T-cell (primary cell): ENCODE data around the gene ARG2. TPM values are rescaled to one million over a fixed set of nuclear protein-coding genes. Genes with fewer than 3 reads are reported as not detected.

Source experiments
- ATAC-seq, 4 experiments: fragments of 200-7000 bp in 3 of 4; fragments of 150-1000 bp in 1 of 4; cut with Tn5 transposase; replicated peaks in 1 of 4; 1 replicate in 3 of 4; 2 replicates in 1 of 4; pipeline ENCODE4 v1.10.0; 2021; ENCODE audit warnings: moderate library complexity in 3 of 4, mild to moderate bottlenecking in 2 of 4, moderate number of reproducible peaks in 1 of 4
- CTCF ChIA-PET, 2 donors: fragments of 300-600 bp; sonication (Branson Sonifier 250); formaldehyde crosslinking; loops; one replicate each; lab custom pipeline; 2022; ENCODE audit warnings: antibody characterized with exemption in 2 of 2; lab: Charles Lee
- POLR2A ChIA-PET, 2 donors: fragments of 300-600 bp; sonication (Branson Sonifier 250); formaldehyde crosslinking; loops; one replicate each; lab custom pipeline; 2022; ENCODE audit warnings: antibody characterized with exemption in 2 of 2; lab: Charles Lee
- DNase-seq, 35 experiments: peaks; one replicate each; pipeline versions ENCODE4 v3.0.0 to v3.0.0-alpha.2; 2013 to 2023
- H3K27ac ChIP-seq: one replicate; pipeline ENCODE4 v1.5.1; 2013; ENCODE audit warnings: low read length
- H3K27me3 ChIP-seq, 2 experiments: replicated peaks in 1 of 2; 1 replicate in 1 of 2; 2 replicates in 1 of 2; pipeline versions ENCODE4 v1.6.1 to v1.7.0; 2013; ENCODE audit warnings: low read length in 1 of 2, mixed read lengths in 1 of 2; ENCODE audit not compliant: control insufficient read depth in 2 of 2, insufficient read depth in 2 of 2; ENCODE audit errors: extremely low read depth in 1 of 2
- H3K36me3 ChIP-seq, 2 donors: 1 replicate in 1 of 2; 2 replicates in 1 of 2; pipeline versions ENCODE4 v1.6.1 to v1.7.0; 2013; ENCODE audit warnings: low read length in 1 of 2; ENCODE audit not compliant: control insufficient read depth in 2 of 2, insufficient read depth in 1 of 2; ENCODE audit errors: extremely low read depth in 1 of 2
- H3K4me1 ChIP-seq, 2 experiments: 1 replicate in 1 of 2; 2 replicates in 1 of 2; pipeline versions ENCODE4 v1.6.1 to v1.7.0; 2013; ENCODE audit warnings: low read length in 2 of 2, mixed read lengths in 1 of 2; ENCODE audit not compliant: insufficient read depth in 2 of 2, control insufficient read depth in 1 of 2; ENCODE audit errors: extremely low read depth in 1 of 2
- H3K4me3 ChIP-seq, 2 donors: 1 replicate in 1 of 2; 2 replicates in 1 of 2; pipeline versions ENCODE4 v1.5.1 to v1.7.0; 2013; ENCODE audit warnings: mild to moderate bottlenecking in 2 of 2, low read length in 1 of 2, moderate library complexity in 1 of 2; ENCODE audit not compliant: control insufficient read depth in 1 of 2; ENCODE audit errors: extremely low read depth in 1 of 2
- H3K9me3 ChIP-seq: 2 replicates; pipeline ENCODE4 v1.7.0; 2013
- H3K27ac Mint-ChIP-seq, 2 donors: one replicate each; pipeline ENCODE4 v1.8.0; 2020 to 2021; ENCODE audit warnings: mild to moderate bottlenecking in 2 of 2, mixed read lengths in 2 of 2
- H3K27me3 Mint-ChIP-seq, 2 donors: one replicate each; pipeline ENCODE4 v1.8.0; 2021 to 2022; ENCODE audit warnings: mixed read lengths in 2 of 2
- H3K36me3 Mint-ChIP-seq: one replicate; pipeline ENCODE4 v1.8.0; 2021; ENCODE audit warnings: mixed read lengths
- H3K4me1 Mint-ChIP-seq, 3 donors: one replicate each; pipeline ENCODE4 v1.8.0; 2020 to 2022; ENCODE audit warnings: mixed read lengths in 3 of 3, mild to moderate bottlenecking in 1 of 3
- H3K4me3 Mint-ChIP-seq, 3 donors: one replicate each; pipeline ENCODE4 v1.8.0; 2020 to 2022; ENCODE audit warnings: mild to moderate bottlenecking in 3 of 3, mixed read lengths in 3 of 3, moderate library complexity in 3 of 3
- H3K9me3 Mint-ChIP-seq, 3 donors: one replicate each; pipeline ENCODE4 v1.8.0; 2020 to 2022; ENCODE audit warnings: mixed read lengths in 3 of 3
- WGBS: methylation state at CpG from one replicate; pipeline ENCODE4 v1.1.5; 2013; ENCODE audit warnings: missing lambda C conversion rate; ENCODE audit not compliant: insufficient coverage; 5-methylcytosine and 5-hydroxymethylcytosine counted together
- total RNA-seq, 35 experiments: library from RNA in 6 of 35; stranded (reverse) in 6 of 35; fragments of 120-200 nt in 1 of 35; gene quantifications; one replicate each; pipeline versions ENCODE4 v1.2.1 to v1.2.4 and lab custom pipeline; 2013 to 2026

Gene ARG2
- total RNA-seq, 5 donors from 2014 or later (not counting 1 experiment from before 2014, with no cell fraction given): 0.62 to 2.6 (median 1.1) TPM

- peaks cover 0 to 6% (median 0%) of the 10 kb centered on the region in 3 donors for H3K4me1 Mint-ChIP-seq
- H3K27me3 Mint-ChIP-seq: peaks cover 5 to 8% of the 10 kb centered on the region in 2 donors
- Histone ChIP-seq H3K36me3 (no peaks in the 10 kb centered on the region), H3K27ac (no peak overlapping the region), H3K4me3 (no peak overlapping the region), H3K9me3 (no peaks in the 10 kb centered on the region), H3K4me1 (no peaks in the 10 kb centered on the region), H3K27me3 (peaks cover 0 to 26% of the 10 kb centered on the region in 2 experiments)
- DNase-seq (no peak), ATAC-seq (no peak)
- no peaks in the 10 kb centered on the region for H3K9me3 Mint-ChIP-seq
- 77% methylated on average over 11 of the region's 15 CpGs for WGBS
- H3K4me3 Mint-ChIP-seq: no peak overlapping the region
- no peak overlapping the region for H3K27ac Mint-ChIP-seq
- no peaks in the 10 kb centered on the region for H3K36me3 Mint-ChIP-seq
- POLR2A ChIA-PET: no interaction called here
- CTCF ChIA-PET: interaction anchor here in 1 of 2 donors (4.5 kb wide), 1 partner anchor 144 kb away, joined by 67 read pairs; no protein-coding TSS in a partner anchor
Measured at GRCh38 chr14:67573228-67574010, 46.3 kb upstream of the ARG2 start.

- no peaks in the 10 kb centered on the region for H3K36me3 Mint-ChIP-seq
- no peaks in the 10 kb centered on the region for H3K9me3 Mint-ChIP-seq
- H3K9me3 ChIP-seq: no peaks in the 10 kb centered on the region
- H3K27ac ChIP-seq: no peak overlapping the region
- ChIA-PET CTCF (interaction anchor here in 1 of 2 donors (0.9 to 4.5 kb wide), 2 partner anchors 144 to 146 kb away, joined by 3 to 67 read pairs; no protein-coding TSS in a partner anchor), POLR2A (no interaction called here)
- no peak overlapping the region for H3K4me3 ChIP-seq
- no peak for ATAC-seq
- no peak for DNase-seq
- peaks cover 5 to 8% of the 10 kb centered on the region in 2 donors for H3K27me3 Mint-ChIP-seq
- no peaks in the 10 kb centered on the region for H3K4me1 ChIP-seq
- no peak overlapping the region for H3K4me3 Mint-ChIP-seq
- peaks cover 0 to 26% of the 10 kb centered on the region in 2 experiments for H3K27me3 ChIP-seq
- no peaks in the 10 kb centered on the region for H3K36me3 ChIP-seq
- 80% methylated on average over 10 of the region's 14 CpGs for WGBS
- H3K27ac Mint-ChIP-seq: no peak overlapping the region
- peaks cover 0 to 6% (median 0%) of the 10 kb centered on the region in 3 donors for H3K4me1 Mint-ChIP-seq
Measured at GRCh38 chr14:67574156-67574555, 45.6 kb upstream of the ARG2 start.

DNA sequence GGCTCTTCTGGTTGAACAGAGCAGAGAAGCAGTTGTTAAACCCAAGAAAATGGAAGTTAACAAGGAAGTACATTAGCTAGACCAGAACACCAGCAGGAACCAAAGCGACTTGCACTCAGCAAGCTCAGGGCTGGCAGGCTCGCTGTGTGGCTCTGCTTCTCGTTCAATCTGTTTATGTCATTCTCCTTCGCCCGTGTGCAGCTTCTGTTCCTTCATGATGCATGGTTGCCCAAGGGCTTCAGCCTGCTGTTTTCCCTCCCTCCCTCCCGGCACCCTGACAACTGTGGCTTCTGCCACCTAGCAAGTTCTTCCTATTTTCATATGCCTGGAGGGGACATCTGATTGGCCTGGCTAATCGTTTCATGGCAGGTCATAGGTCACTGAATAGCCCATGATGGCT, 44.9 kb upstream of the ARG2 start:
- ChIA-PET CTCF (interaction anchor here in 1 of 2 donors (0.9 kb wide), 1 partner anchor 147 kb away, joined by 3 read pairs; no protein-coding TSS in a partner anchor), POLR2A (no interaction called here)
- Histone ChIP-seq H3K27me3 (peaks cover 0 to 21% of the 10 kb centered on the region in 2 experiments), H3K9me3 (no peaks in the 10 kb centered on the region), H3K4me3 (no peak overlapping the region), H3K4me1 (no peaks in the 10 kb centered on the region), H3K27ac (no peak overlapping the region), H3K36me3 (no peaks in the 10 kb centered on the region)
- 95% methylated on average over 5 of the region's 7 CpGs for WGBS
- no peak overlapping the region for H3K27ac Mint-ChIP-seq
- no peaks in the 10 kb centered on the region for H3K36me3 Mint-ChIP-seq
- no peak for ATAC-seq
- H3K4me3 Mint-ChIP-seq: no peak overlapping the region
- H3K4me1 Mint-ChIP-seq: peaks cover 0 to 6% (median 0%) of the 10 kb centered on the region in 3 donors
- H3K27me3 Mint-ChIP-seq: peaks cover 5 to 8% of the 10 kb centered on the region in 2 donors
- no peak for DNase-seq
- no peaks in the 10 kb centered on the region for H3K9me3 Mint-ChIP-seq

GRCh38 chr14:67575684-67576083, 44.0 kb upstream of the ARG2 start:
- H3K27me3 Mint-ChIP-seq: peaks cover 5% of the 10 kb centered on the region in 2 donors
- CTCF ChIA-PET: interaction anchor here (0.6 to 0.8 kb wide), 3 partner anchors 97 to 148 kb away, joined by 3 to 5 read pairs (median 4); no protein-coding TSS in a partner anchor
- Histone ChIP-seq H3K4me3 (no peak overlapping the region), H3K9me3 (no peaks in the 10 kb centered on the region), H3K27ac (no peak overlapping the region), H3K4me1 (no peaks in the 10 kb centered on the region), H3K27me3 (peaks cover 0 to 19% of the 10 kb centered on the region in 2 experiments), H3K36me3 (no peaks in the 10 kb centered on the region)
- DNase-seq (no peak), ATAC-seq (no peak)
- H3K4me1 Mint-ChIP-seq: peaks cover 0 to 6% (median 0%) of the 10 kb centered on the region in 3 donors
- WGBS: 73% methylated on average over 7 of the region's 9 CpGs
- POLR2A ChIA-PET: no interaction called here
- no peak overlapping the region for H3K27ac Mint-ChIP-seq
- no peaks in the 10 kb centered on the region for H3K36me3 Mint-ChIP-seq
- H3K4me3 Mint-ChIP-seq: no peak overlapping the region
- no peaks in the 10 kb centered on the region for H3K9me3 Mint-ChIP-seq

- ATAC-seq: no peak
- no peak for DNase-seq
- no peak overlapping the region for H3K27ac Mint-ChIP-seq
- H3K27me3 Mint-ChIP-seq: peaks cover under 1% of the 10 kb centered on the region in 2 donors
- H3K27me3 ChIP-seq: peaks cover 0 to 15% of the 10 kb centered on the region in 2 experiments
- no peaks in the 10 kb centered on the region for H3K4me1 ChIP-seq
- ChIA-PET CTCF (interaction anchor here (0.6 to 0.8 kb wide), 3 partner anchors 96 to 149 kb away, joined by 3 to 5 read pairs (median 4); no protein-coding TSS in a partner anchor), POLR2A (interaction anchor here in 1 of 2 donors (0.6 kb wide), 1 partner anchor 233 kb away, joined by 3 read pairs; no protein-coding TSS in a partner anchor)
- no peak overlapping the region for H3K4me3 ChIP-seq
- no peaks in the 10 kb centered on the region for H3K36me3 ChIP-seq
- H3K9me3 ChIP-seq: no peaks in the 10 kb centered on the region
- H3K9me3 Mint-ChIP-seq: no peaks in the 10 kb centered on the region
- H3K36me3 Mint-ChIP-seq: no peaks in the 10 kb centered on the region
- H3K4me3 Mint-ChIP-seq: no peak overlapping the region
- 96% methylated on average over 6 of the region's 7 CpGs for WGBS
- H3K4me1 Mint-ChIP-seq: peaks cover 0 to 2% (median 0%) of the 10 kb centered on the region in 3 donors
- no peak overlapping the region for H3K27ac ChIP-seq
Measured at GRCh38 chr14:67576216-67576955, 43.3 kb upstream of the ARG2 start.

DNA sequence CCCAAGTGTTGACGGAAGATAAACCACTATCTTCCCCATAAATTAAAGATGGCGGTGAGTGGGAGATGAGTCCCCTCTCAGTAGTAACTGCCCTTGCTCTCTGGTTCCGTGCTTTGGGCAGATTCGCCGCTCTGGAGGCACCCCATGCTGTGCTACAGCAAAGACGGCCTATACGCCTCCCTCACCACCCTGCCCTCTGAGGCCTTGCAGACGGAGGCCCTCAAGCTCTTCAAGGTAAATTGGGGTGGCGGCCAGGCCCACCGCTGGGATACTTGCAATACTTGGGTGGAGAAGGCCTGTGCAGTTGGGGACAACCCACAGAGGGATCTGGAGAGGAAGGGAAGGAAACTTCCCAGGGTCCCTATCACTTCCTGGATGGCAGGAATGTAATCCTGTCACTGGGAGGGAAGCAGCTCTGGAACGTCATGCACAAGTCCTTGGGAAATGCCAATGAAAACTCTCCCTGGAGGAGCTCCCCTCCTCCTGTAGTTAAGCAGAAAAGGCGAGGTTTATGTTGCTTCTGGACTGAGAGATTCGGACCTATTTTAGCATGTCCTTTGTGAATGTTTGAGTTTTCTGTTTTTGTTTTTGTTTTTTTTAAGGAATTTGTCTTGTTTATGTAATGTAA, 42.4 kb upstream of the ARG2 start:
- POLR2A ChIA-PET: no interaction called here
- no peak for DNase-seq
- WGBS: 0% methylated on average over 1 of the region's 13 CpGs

More for the DNA sequence above, 42.4 kb upstream of the ARG2 start:
- H3K9me3 Mint-ChIP-seq: no peaks in the 10 kb centered on the region
- H3K4me1 Mint-ChIP-seq: no peaks in the 10 kb centered on the region
- H3K36me3 Mint-ChIP-seq: no peaks in the 10 kb centered on the region
- no peak overlapping the region for H3K4me3 Mint-ChIP-seq
- no peaks in the 10 kb centered on the region for H3K27me3 Mint-ChIP-seq
- Histone ChIP-seq H3K9me3 (no peaks in the 10 kb centered on the region), H3K27me3 (peaks cover 0 to 7% of the 10 kb centered on the region in 2 experiments), H3K4me1 (no peaks in the 10 kb centered on the region), H3K27ac (no peak overlapping the region), H3K4me3 (no peak overlapping the region), H3K36me3 (no peaks in the 10 kb centered on the region)
- no peak for ATAC-seq
- no peak overlapping the region for H3K27ac Mint-ChIP-seq
- CTCF ChIA-PET: interaction anchor here in 1 of 2 donors (0.8 kb wide), 1 partner anchor 127 kb away, joined by 3 read pairs; no protein-coding TSS in a partner anchor
